MG63 (cell line): ENCODE measurements around the gene KCNAB2. TPM values are rescaled to one million over a fixed set of nuclear protein-coding genes. Genes with fewer than 3 reads are reported as not detected.

ENCODE experiments used
- DNase-seq: peaks from one replicate; pipeline ENCODE4 v3.0.0-alpha.2; 2020
- H3K27me3 ChIP-seq: fragments of 250-450 bp; sonication (Bioruptor Pico); 2 replicates; pipeline ENCODE4 v1.5.1; 2020; ENCODE audit warnings: mild to moderate bottlenecking, moderate library complexity
- H3K36me3 ChIP-seq: fragments of 250-450 bp; sonication (Bioruptor Pico); 2 replicates; pipeline ENCODE4 v1.5.1; 2020; ENCODE audit warnings: mild to moderate bottlenecking, moderate library complexity
- H3K4me3 ChIP-seq: fragments of 250-450 bp; sonication (Bioruptor Pico); 2 replicates; pipeline ENCODE4 v1.5.1; 2020; ENCODE audit warnings: mild to moderate bottlenecking, moderate library complexity
- H3K9me3 ChIP-seq: fragments of 250-450 bp; sonication (Bioruptor Pico); 2 replicates; pipeline ENCODE4 v1.5.1; 2020; ENCODE audit warnings: mild to moderate bottlenecking, moderate library complexity
- total RNA-seq: library from RNA; depleted of rRNA; stranded (reverse); fragments of >200 nt; shearing (Covaris generic); gene quantifications from 2 replicates; pipeline ENCODE4 v1.2.3, GENCODE V29; 2014; ENCODE audit warnings: low replicate concordance; rRNA removed

The KCNAB2 gene
- total RNA-seq, 1 experiment from 2014 or later = 6.2 TPM

DNA sequence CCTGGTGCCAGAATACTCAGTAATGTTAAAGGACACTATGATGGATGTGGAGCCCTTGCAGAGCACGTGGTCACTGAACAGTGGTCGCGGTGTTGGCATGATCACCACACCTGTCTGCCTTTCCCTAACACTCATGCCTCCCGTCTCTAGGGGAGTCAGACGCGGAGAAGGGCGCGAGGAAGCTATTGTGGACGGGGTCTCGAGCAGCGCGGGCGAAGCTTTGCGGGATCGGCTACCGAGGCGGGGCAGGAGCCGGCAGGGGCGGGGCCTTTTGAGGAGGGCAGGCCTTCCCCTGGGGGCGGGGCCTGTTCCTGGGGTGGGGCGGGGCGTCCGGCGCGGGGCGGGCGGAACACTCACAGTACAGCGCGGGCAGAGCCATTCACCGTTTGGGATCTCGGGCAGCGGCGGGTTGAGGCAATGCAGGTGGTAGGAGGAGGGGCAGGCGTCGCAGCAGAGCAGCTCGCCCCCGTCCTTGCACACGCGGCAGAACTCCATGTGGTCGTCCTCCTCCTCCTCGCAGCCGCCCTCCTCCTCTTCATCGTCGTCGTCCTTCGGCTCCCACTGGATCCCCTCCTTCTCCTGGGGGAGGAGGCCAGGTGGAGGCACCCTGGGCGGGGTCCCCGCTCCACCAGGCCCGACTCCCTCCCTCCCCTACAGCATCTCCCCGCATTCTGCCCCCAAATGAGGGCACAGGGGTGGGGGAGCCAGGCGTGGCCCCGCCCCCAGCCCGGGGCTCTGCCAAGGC lies 103.0 kb downstream of the KCNAB2 start:
- Histone ChIP-seq H3K27me3 (no peaks in the 10 kb centered on the region), H3K9me3 (no peaks in the 10 kb centered on the region), H3K36me3 (no peaks in the 10 kb centered on the region), H3K4me3 (no peak overlapping the region)
- DNase-seq = no peak

- Histone ChIP-seq H3K27me3 (no peaks in the 10 kb centered on the region), H3K36me3 (no peaks in the 10 kb centered on the region), H3K4me3 (no peak overlapping the region), H3K9me3 (no peaks in the 10 kb centered on the region)
- no peak for DNase-seq
Measured at GRCh38 chr1:6149597-6149996, 103.9 kb downstream of the KCNAB2 start.

DNA sequence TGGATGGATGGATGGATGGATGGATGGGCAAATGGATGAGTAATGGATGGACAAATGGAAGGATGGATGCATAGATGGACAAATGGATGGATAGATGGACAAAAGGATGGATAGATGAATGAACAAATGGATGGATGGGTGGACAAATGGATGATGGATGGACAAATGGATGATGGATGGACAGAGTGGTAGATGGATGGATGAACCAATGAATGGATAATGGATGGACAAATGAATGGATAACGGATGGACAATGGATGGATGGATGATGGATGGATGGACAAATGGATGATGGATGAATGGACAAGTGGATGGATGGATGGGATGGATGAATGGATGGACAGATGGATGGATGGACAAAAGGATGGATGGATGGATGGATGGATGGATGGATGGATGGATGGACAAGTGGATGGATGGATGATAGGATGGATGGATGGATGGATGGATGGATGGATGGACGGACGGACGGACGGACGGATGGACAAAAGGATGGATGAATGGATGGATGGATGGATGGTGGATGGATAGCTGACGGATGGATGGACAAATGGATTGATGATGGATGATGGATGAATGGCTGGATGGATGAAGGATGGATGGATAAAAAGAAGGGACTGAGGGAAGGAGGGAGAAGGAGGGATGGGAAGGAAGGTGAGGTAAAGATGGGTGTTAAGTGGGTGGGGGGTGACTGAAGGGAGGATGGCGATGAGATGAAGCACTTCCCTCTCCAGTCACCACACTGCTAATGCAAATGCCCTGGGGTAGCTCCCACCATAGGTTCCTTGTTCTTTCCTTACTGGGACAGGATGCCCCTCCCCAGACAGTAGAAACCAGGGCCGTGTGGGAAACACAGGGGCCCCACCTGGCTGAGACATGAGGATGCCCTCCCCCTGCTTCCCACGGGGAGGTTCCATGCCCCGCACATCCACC lies 104.6 kb downstream of the KCNAB2 start:
- Histone ChIP-seq H3K9me3 (no peaks in the 10 kb centered on the region), H3K36me3 (no peaks in the 10 kb centered on the region), H3K4me3 (no peak overlapping the region), H3K27me3 (no peaks in the 10 kb centered on the region)
- DNase-seq = no peak

Other genes with a start within 250 kb of the KCNAB2 start
- 9.6 and 10.7 TPM in 2 replicates for gene NPHP4, start 53.5 kb upstream of the KCNAB2 start, total RNA-seq
- 0.07 and 0.23 TPM in 2 replicates for gene CHD5, start 134.4 kb downstream of the KCNAB2 start, total RNA-seq
- 168 and 264 TPM in 2 replicates for gene RPL22, start 153.7 kb downstream of the KCNAB2 start, total RNA-seq
- 7.8 and 7.9 TPM in 2 replicates for gene RNF207, start 160.2 kb downstream of the KCNAB2 start, total RNA-seq
- 83.9 and 87.1 TPM in 2 replicates for gene ICMT, start 190.1 kb downstream of the KCNAB2 start, total RNA-seq
- not detected in 2 replicates for gene HES3, start 198.3 kb downstream of the KCNAB2 start, total RNA-seq
- gene GPR153, start 215.2 kb downstream of the KCNAB2 start, total RNA-seq = 5.0 and 6.3 TPM in 2 replicates